NCI-H1092 treated with DMSO at 0.1 percent for 48 hours (cell line): ENCODE measurements around the gene PDE6D.
A peak's percentile ranks its signal among the peaks of the same experiment; 100 is the strongest.

Experiments
- DNase-seq: peaks from one replicate; lab custom pipeline; 2025; lab: John Stamatoyannopoulos, UW

The PDE6D gene

GRCh38 chr2:231706731-231707624 is 74.1 kb downstream of the PDE6D start:
- peak; percentile 95 for DNase-seq

- DNase-seq = no peak
These were observed 77.1 kb downstream of the PDE6D start for GRCh38 chr2:231704017-231704416.

- no peak for DNase-seq
These were observed 79.4 kb downstream of the PDE6D start for GRCh38 chr2:231701456-231702373.

GRCh38 chr2:231699006-231699405 is 82.1 kb downstream of the PDE6D start:
- peak; percentile 42 for DNase-seq

- DNase-seq = no peak
These were observed 85.1 kb downstream of the PDE6D start for GRCh38 chr2:231696004-231696367.

DNA sequence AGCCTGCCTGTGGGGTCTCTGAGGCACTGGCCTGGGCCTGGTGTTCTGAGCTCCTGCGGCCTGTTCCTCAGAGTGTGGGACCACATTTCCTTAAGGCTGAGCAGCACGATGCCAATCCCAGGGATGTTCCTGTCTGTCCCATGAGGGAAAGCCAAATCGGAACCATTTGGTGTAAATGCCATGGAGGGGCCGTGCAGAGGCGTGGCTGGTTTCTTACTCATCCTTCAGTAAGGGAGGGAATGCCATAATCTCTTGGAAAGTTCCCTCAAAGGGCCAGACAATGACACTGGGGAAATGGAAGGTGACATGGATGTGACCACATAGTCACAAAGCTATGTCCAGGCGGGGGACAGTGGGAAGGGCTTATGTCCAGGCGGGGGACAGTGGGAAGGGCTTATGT is 87.1 kb downstream of the PDE6D start:
- no peak for DNase-seq

- no peak for DNase-seq
These were observed 88.2 kb downstream of the PDE6D start for GRCh38 chr2:231692847-231693246.

DNA sequence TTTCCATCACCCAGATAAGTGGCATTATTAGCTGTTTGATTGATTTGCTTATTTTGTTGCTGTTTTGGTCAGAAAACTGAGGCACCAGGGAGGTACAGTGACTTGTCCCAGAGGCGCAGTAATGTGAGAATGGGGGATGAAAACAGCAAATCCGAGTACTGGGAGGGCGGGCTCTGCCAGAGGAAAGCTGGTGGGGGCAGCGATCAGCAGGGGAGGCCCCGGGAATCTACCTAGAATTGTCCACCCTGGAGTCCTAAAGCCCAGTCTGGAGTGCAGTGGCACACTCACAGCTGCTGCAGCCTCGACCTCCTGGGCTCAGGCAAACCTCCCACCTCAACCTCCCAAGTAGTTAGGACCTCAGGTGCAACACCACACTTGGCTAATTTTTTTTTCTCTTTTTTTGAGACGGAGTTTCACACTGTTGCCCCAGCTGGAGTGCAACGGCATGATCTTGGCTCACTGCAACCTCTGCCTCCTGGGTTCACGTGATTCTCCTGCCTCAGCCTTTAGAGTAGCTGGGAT is 89.8 kb downstream of the PDE6D start:
- DNase-seq = no peak

DNA sequence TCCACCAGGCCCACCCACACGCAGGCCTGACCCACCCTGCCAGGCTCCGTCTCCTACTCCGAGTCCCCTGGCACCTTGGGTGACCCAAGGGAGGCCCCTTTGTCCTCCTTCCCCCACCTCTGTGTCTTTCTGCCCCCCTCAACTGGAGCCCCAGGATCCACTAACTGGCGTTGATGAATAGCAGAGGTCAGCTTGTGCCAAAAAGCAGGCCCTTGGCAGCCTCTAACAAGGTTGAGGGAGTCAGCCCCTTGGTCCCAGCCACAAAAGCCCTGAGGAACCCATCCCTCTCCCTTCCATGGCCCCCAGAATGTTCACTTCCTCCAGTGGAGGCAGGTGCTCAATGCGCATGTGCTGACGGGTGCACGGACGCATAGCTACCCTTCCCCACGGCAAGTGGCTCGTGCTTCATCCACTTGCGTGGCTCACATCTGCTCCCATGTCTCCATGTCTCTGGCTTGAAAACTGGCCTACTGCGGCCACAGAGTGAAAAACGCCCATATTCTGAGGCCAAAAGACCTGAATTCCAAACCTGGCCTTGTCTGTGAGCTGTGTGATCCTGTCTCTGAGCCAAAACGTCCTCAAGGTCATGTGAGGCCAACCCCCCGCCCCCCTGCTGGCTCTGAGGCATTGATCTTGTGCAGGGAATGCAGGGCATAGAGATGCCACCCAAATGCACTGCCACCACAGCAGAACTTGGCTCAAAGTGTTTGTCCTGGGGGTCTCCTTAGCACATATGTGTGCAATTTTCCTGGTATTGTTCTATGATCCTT is 91.8 kb downstream of the PDE6D start:
- DNase-seq = no peak

- DNase-seq = no peak
These were observed 92.4 kb downstream of the PDE6D start for GRCh38 chr2:231688719-231689118.

DNA sequence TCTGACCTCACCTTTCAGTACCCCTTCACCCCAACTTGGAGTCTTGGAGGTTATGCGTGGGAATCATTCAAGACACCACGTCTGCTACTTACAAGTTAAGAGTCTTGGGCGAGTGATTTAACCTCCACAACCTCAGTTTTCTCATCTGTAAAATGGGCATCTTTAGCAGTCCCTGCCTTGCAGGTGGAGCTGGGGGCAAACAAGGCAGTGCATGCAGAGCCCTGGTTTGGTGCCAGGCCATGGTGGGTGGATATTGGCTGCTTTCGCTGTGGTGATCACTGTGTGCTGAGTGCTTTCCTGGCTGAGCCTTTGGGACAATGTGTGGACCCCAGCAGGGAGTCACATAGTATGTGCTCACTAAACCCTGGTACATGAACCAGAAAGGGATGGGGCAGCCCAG is 93.1 kb downstream of the PDE6D start:
- DNase-seq = no peak

GRCh38 chr2:231687133-231687852 is 93.8 kb downstream of the PDE6D start:
- DNase-seq = peak; percentile 43

- DNase-seq = no peak
These were observed 94.6 kb downstream of the PDE6D start for GRCh38 chr2:231686192-231687100.

DNA sequence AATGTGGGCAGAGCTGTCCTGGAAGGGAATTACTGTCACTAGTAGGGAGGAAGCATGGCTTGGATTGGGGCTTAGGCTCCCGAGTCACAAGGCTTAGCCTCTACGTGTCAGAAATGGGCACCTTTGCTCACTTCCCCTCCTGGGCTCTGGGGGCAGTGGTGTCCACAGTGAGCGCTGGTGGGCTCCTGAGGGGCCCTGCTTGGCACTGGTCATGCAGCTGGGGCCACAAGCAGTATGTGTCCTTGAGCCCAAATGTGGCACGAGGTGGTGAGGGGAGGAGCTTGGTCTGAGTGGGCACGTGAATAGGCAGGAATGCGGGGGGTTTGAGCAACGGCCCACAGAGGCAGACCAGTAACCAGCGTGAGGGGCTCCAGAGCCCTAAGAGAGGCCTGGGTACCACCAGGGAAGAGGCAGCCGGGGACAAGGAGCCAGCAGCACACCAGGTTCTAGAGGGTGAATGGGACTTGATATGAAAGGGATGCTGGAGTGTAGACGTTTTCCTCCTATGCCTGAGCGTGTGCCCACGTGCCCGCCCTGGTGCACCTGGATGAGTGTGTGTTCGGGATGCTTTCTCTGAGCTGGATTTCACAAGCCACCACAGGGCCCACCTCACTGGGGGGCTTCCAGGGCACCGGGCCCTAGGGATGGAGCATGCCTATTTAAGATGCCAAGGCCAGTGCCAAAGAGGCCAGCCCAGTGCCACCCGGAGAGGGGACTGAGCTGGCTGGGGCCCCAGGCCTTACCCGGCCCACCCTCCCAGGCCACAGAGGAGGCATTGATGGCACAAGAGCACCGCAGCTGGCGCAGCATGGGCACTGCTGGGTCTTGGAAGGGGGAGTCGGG is 95.5 kb downstream of the PDE6D start:
- peak; percentile 19 for DNase-seq

DNA sequence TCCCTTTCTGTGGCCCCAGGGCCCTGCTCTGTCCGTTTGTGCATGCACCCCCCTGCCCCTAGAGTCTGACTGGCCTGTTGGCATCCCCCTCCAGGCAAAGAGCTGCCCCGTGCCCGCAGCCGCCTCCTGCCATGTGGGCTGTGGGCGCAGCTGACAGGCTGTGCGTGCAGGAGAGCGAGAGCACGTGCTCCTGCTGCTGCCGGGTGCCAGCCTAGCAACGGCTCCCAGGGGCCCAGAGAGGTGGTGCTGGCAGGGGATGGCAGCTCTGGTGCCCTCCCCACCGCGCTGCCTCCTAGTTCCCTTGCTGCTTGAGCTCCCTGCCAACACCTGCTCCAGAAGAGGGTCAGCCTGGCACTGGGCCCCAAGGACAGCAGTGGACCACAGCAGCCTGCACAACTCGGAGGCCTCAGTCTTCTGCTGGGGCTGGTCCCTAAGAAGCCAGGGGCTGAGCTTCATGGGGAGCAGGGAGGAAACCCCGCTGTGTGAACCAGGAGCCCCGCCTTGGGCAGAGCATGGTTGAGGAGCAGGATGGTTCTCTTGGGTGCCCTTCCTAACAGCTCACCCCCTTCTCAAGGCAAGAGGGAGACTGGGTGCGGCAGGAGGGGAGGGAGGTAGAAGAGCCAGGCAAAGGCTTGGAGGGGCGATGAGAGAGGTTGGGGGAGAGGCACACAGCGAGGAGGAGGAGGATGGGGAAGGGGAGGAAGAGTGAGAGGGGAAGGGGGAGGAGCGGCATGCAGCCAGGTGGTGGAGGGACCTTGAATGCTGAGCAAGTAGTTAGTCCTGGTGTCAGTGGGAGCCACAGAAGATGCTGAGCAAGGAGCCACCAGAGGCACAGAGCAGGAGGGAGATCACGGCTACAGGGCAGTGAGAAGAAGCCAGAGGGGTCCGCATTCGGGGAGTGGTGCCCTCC is 96.5 kb downstream of the PDE6D start:
- DNase-seq = peak; percentile 87

DNA sequence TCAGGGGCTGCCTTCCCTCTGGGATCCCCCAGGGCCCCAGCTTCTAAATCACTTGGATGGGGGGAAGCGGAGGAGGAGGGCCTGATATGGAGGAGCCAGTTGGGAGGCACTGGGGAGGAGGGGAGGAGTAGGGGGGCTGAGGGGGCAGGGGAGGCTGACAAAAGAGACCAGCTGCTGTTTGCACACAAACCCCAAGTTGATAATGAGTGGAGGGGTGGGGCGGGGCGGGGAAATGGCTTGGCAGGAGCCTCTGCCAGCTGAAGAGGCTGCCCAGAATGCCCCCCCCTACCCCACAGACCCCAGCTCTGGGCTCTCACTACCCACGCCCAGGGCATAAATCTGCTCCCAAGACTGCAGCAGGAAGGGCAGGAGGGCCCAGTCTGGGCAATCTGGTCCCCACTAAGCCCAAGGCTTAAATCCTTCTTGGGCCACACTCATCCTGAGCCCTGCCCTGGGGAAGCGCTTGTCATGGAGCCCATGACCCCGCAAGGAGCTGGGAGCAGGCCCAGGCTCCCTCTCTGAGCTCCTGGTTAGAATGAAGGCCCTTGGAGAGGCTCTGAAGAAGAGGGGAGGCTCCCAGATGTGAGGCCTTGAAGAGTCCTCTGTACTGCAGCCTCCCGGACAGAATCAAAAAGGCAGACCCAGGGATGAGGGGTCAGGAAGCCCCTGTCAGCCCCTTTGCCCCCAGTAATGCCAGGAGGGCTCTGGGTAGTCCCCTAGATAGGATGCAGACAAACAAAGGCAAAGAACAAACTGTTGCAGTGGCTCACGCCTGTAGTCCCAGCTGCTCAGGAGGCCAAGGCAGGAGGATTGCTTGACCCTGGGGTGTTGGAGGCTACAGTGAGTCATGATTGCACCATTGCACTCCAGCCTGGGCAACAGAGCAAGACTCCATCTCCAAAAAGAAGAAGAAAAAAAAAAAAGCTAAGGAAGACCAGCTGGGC is 97.5 kb downstream of the PDE6D start:
- peak; percentile 53 for DNase-seq
